Ramos (cell line): Measurements from ENCODE around the gene CHD5.
"Not testable (repeated sequence)": the region's sequence is repeated elsewhere in the genome, so short reads cannot be mapped to it uniquely, and the experiment has no call there.

Source experiments
- in situ Hi-C: fragments of 300-500 bp; cut with MboI; formaldehyde crosslinking; loops from one replicate; pipeline ENCODE4 v1.14.3; 2022; ENCODE audit warnings: low sequenced_read_pairs; ENCODE audit not compliant: unreplicated experiment

CHD5 gene

GRCh38 chr1:6074192-6074901 is 105.8 kb downstream of the CHD5 start:
- in situ Hi-C loops, result no loop called here

DNA sequence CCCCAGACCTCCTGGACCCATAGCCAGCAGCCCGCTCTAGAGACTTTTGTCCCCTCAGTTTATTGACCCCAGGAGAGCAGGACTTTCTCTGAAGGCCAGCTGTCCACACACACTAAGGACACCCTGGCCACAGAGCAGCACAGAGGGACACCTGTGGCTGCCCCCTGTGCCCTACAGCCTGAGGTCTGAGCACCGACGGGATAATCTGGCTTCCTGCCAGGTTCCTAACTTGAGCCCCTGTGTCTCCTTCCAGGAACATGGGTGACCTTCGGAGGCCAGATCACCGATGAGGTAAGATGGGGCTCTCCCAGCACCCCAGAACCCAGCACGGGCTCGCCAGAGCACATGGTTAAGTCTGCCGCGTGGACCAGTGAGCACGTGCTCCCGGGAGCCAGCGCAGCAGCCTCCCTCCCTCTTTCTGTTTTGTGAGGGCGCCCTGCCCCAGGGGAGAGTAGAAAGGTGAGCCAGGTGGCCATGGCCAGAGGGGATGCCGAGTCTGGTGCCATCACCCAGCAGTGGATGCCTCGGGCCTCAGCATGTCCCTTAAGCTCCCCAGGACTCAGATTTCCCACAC is 106.6 kb downstream of the CHD5 start:
- in situ Hi-C loops, result no loop called here

- in situ Hi-C loops, result no loop called here
Measured at GRCh38 chr1:6072774-6073479, 107.2 kb downstream of the CHD5 start.

DNA sequence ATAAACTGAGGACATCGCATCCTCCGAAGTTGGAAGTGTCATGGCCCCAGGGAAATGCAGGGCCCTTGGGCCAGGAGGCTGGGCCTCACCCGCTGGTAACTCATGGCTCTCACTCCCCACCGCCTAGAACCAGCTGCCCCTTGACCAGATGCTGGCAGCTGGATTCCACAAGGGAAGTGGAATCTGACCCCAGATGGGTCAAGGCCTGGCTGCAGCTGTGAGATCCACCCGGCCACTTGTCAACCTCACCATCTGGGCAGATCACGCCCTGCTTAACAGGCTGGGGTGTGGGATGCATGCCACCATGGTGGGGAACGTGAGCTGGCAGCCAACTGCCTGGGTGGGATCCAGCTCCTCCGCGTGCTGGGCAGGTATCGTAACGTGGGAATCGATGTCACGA is 108.9 kb downstream of the CHD5 start:
- in situ Hi-C loops, result no loop called here

- in situ Hi-C loops, result no loop called here
Measured at GRCh38 chr1:6070450-6070974, 109.6 kb downstream of the CHD5 start.

DNA sequence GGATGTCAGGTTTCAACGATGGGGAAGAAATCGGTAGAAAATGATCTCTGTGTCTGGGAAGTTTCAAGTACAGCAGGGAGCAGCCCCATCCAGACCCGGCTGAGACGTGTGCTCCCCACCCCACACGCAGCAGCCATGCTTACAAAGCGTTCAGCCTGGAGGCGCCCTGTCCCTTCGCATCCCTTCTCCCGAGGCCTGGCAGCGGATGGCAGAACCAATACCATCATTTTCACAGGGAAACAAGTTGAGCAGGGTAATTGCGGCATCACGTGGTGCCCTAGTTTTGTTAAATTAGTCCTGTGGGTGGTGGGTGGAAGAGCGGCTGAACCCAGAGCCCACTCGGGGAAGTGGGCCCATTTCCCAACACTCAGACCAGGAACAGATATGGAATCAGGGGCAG is 110.5 kb downstream of the CHD5 start:
- in situ Hi-C loops, result no loop called here

DNA sequence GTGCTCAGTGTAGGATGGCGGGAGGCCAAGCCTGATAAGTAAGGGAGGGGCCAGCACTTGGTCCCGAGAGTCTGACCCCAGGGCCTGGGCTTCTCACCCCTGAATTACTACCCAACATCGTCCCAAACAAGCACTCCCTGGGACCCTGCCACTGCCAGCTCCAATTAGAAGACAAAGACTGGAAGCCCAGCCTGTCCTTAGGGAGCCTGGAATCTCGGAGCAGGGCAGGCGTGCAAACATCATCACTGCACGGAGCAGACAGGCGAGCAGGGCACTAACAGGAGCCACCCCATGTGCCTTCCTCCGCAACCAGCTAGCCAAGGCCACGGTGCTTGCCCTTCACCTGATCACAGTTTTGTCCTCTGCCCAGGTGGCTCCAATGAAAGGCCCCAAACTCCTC is 111.2 kb downstream of the CHD5 start:
- in situ Hi-C loops, result no loop called here

DNA sequence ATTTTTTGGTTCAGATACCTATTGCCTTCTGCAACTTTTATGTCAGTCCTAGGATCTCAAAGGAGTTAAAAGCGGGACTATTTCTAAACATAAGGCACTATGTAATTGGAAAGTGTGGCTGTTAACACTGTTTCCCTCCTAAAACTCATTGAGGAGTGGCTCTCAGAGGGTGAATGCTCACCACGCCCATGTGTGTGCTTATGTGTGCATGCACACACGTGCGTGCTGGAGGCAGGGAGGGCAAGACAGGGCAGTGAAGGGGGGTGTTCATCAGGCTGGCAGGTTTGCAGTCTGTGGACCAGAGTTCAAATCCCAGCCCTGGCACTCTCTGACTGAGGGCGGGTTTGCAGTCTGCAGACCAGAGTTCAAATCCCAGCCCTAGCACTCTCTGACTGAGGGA is 112.0 kb downstream of the CHD5 start:
- in situ Hi-C loops, result no loop called here

DNA sequence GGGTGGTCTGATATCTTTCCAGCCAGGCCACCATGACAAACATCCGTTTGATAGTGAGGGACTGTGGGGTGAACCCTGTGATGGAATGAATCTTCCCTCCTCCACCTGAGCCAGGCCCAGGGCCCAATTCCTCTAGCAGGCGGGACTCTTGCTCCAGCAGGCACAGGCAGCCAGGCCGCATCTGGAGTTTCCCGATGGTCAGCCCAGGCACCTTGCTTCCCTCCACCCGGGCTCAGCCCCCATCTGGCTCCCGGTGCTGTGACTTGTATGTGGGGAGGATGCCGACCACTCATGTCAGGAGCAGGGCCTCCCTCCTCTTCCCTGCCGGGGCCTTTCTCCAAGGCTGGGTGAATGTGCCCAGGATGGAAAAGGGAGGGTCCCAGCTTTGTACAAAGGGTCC is 113.4 kb downstream of the CHD5 start:
- in situ Hi-C loops, result no loop called here

GRCh38 chr1:6065093-6065858 is 114.8 kb downstream of the CHD5 start:
- in situ Hi-C loops, result no loop called here

DNA sequence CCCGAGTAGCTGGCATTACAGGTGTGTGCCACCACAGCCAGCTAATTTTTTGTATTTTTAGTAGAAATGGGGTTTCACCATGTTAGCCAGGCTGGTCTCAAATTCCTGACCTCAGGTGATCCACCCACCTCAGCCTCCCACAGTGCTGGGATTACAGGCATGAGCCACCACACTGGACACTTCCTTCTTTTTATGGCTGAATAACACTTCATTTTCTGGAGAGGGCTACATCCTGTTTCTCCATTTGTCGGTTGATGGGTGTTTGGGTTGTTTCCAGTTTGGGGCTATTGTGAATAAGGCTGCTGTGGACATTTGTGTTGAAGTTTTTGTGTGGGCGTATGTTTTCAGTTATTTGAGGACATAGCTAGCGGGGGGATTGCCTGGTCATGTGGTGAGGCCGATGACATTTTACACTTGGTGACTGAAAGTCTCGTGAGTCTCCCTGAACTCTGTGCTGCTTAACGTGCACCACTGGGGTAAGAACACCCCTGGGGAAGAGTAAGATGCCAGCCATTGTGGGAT is 116.5 kb downstream of the CHD5 start:
- in situ Hi-C loops, result not testable (repeated sequence)

GRCh38 chr1:6062670-6063069 is 117.5 kb downstream of the CHD5 start:
- in situ Hi-C loops, result no loop called here

DNA sequence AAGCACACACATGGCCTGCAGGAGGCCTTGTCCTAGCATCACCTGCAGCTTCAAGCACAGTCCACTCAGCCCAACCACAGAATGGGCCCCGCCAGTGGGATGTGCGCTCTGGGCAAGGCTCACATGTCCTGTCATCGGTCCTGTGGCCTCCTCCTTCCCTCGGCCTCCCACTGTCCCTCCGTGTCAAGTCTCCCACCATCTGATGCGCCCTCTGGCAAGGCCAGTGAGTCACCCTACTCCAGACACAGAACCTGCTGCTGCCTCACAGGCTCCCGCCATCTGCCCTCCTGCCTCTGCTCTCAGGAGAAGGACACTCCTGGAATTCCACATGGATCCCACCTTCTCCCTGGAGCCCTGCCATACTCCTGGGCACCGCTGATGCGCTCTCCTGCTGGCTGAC is 120.3 kb downstream of the CHD5 start:
- in situ Hi-C loops, result no loop called here

- in situ Hi-C loops, result no loop called here
Measured at GRCh38 chr1:6057170-6057845, 122.8 kb downstream of the CHD5 start.

- in situ Hi-C loops, result no loop called here
Measured at GRCh38 chr1:6056572-6056948, 123.6 kb downstream of the CHD5 start.

DNA sequence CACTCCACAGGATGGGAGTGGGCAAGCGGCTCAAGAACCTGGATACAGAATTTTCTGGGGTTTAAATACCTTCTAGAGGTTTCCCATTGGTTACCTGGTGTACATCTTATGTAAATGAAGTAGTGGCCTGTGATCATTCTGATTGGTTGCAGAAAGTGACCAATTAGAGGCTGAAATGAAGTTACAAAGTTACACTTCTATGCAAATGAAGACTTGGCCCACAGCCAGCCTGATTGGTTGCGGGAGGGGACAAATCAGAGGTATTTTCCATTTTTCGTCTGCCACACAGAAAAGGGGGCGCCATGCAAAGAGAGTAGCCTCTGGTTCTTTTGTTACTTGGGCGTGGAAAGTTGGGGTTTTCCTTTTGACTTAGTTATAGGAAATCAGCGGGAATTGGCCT is 125.5 kb downstream of the CHD5 start:
- in situ Hi-C loops, result no loop called here

- in situ Hi-C loops, result no loop called here
Measured at GRCh38 chr1:6053206-6053546, 126.9 kb downstream of the CHD5 start.

- in situ Hi-C loops, result no loop called here
Measured at GRCh38 chr1:6052543-6053205, 127.4 kb downstream of the CHD5 start.
